Stimulated activated CD8-positive, alpha-beta memory T cell treated with anti-CD3 and anti-CD28 coated beads, Interleukin-15, amount 100 ng/mL, for 48 hours (primary cell): ENCODE measurements around the gene NUP98.
"Not testable (repeated sequence)": the region's sequence is repeated elsewhere in the genome, so short reads cannot be mapped to it uniquely, and the experiment has no call there.

ENCODE experiments used
- DNase-seq, 2 donors: peaks; one replicate each; pipeline ENCODE4 v3.0.0-alpha.2; 2020; ENCODE audit warnings: low read depth in 2 of 2

NUP98 gene

GRCh38 chr11:3799143-3799542 lies 1.8 kb upstream of the NUP98 start:
- DNase-seq = no peak

DNA sequence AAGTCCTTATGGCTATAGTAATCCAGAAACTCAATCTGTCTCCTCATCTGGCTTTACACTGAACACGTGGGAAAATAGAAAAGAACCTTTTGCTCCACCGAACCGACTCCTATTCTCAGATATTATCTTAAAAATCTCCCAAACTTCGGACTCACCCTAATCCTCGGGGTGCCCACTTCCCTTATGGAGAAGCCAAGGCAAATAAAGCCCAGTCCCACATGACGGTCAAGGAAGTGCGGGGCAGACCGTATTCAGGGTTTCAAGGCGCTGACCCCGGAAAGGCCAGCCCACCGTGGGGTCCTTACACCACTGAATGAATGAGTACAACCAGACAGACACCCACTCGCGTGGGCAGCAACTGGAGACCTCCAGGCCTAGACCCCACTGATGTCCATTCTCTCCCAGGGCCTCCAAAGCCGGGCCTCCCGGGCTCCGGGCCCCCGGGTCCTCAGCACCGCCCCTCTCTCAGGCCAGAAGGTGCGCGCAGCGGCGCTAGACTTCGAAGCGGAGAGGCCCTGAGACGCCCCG lies 489 bp downstream of the NUP98 start:
- no peak for DNase-seq

DNA sequence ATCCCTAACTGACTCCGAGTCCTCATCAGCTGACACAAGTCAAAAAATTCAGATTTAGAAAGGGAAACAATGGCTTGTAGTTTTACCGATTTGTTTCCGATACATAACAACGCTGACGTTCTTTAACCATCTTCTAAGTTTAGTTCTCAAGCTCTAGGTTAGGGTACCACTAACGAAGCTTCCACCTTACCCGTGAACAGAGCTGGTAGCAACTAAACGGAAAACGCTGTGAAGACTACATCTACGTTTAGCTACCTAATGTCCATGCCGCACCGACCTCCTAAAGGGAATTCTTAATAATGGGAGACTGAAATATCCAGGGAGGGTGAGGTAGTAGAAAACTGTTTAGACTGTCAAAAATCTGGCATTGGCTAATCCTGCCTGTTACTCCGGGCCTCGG lies 1.0 kb downstream of the NUP98 start:
- DNase-seq = no peak

DNA sequence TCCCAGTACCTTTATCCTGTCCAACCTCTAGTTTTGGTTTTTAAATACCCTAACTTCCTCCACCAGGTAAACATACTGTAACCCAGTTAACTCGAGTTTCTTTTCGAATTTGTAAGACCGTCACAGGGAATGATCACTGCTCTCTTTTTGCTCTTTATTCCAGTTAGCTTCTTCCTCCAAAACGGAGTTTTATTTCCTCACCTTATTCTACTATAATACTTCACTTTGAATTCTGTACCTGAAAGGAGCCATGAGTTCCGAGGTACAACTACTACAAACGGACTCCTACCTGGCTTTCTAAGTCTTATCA lies 1.4 kb downstream of the NUP98 start:
- DNase-seq = no peak

DNA sequence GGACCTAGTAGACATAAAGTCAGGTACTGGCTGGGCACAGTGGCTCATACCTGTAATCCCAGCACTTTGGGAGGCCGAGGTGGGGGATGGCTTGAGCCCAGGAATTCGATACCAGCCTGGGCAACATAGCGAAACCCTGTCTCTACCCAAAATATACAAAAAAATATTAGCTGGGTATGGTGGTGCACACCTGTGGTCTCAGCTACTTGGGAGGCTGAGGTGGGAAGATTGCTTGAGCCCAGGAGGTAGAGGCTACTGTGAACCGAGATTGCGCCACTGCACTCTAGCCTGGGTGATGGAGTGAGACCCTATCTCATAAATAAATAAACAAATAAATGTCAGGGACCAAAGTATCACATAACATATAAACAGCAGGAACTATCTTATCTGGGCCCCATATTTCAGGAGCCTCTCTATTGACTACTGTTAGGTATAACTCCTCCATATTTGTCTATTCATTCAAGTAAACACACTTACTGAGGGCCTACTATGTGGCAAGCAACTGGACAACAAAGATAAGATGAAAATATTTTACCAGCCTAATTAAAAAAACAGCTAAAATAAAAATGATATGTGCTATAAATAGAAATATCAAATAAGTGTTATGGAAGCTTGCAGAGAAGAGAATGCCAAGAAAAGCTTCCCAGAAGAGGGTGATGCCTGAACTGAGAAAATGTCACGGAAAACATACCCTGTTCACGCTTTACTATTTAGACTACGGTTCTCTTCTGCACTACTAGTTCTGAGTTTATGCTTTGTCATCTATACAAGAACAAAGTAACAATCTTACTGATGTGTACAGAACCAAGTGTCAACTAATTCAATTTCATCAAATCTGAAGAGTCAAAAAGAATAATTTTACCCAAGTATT lies 2.0 kb downstream of the NUP98 start:
- no peak for DNase-seq

DNA sequence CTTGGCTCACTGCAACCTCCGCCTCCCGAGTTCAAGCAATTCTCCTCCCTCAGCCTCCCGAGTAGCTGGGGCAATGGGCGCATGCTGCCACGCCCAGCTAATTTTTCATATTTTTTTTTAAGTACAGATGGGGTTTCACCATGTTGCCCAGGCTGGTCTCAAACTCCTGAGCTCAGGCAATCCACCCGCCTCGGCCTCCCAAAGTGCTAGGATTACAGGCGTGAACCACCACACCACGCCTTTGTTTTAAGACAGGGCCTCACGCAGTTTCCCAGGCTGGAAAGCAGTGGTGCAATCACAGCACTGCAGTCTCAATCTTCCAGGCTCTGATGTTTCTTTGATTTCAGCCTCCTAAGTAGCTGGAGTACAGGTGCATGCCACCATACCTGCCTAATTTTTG lies 3.0 kb downstream of the NUP98 start:
- not testable (repeated sequence) for DNase-seq

DNA sequence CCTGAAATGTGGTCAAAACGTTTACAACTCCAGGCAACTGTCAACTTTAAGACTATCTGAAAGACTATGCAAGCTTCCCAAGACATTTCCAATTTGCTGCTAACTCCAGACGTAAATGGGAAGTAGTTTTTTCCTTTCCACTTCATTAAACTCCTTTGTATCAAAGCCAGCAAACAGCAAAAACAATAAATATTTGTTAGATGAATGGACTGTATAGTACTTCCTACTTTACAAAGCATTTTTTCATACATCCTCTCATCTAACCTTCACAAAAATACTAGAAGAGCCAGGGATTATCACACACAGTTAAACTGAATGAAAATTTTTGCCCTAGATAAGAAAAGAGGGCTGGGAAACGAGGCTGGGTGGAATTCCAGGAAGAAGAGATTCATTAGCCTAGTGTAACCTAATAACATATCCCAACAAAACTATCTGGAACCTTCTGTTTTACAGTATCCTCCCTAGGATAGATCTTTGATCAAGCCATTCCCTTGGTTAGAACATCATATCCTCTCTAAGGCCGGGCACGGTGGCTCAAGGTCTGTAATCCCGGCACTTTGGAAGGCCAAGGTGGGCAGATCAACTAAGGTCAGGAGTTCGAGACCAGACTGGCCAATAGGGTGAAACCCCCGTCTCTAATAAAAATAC lies 10.4 kb downstream of the NUP98 start:
- no peak for DNase-seq

GRCh38 chr11:3783611-3784010 lies 13.7 kb downstream of the NUP98 start:
- no peak for DNase-seq

GRCh38 chr11:3782963-3783362 lies 14.4 kb downstream of the NUP98 start:
- DNase-seq = no peak

GRCh38 chr11:3781423-3781822 lies 15.9 kb downstream of the NUP98 start:
- DNase-seq = no peak

DNA sequence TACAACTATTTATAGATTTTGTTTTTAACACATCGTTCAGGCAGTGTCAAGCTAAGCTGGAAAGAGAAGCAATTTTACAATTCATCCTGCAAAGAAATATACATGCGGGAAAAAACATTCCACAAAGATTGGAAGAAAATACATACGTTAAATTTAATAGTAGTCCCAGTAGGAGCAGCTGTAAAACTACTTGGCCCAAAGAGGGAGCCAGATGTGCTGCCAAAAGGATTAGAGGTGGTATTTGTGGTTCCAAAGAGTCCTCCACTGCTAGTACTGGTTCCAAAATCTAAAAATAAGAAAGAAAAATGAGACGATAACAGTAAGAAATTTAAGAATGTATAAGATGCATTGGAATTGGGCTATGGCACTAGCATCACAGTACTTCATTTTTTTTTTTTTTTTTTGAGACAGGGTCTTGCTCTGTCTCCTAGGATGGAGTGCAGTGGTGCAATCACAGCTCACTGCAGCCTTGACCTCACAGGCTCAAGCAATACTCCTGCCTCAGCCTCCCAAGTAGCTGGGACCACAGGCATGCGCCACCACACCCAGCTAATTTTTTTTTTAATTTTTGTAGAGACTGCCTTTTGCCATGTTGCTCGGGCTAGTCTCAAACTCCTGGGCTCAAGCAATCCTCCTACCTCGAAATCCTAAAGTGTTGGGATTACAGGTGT lies 21.5 kb downstream of the NUP98 start:
- no peak for DNase-seq

DNA sequence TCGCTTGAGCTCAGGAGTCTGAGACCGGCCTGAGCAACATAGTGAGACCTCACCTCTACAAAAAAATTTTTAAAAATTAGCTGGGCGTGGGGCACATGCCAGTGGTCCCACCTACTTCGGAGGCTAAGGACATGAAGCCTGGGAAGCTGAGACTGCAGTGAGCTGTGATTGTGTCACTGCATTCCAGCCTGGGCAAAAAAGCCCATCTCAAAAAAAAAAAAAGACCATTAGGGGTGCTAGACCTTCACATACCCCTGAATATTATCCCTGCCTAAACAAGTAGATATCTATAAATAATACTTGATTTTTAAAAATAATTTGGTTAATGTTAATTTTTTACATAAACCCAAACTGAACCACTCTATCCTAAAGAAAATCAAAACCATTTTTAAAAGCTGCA lies 24.2 kb downstream of the NUP98 start:
- DNase-seq = no peak

DNA sequence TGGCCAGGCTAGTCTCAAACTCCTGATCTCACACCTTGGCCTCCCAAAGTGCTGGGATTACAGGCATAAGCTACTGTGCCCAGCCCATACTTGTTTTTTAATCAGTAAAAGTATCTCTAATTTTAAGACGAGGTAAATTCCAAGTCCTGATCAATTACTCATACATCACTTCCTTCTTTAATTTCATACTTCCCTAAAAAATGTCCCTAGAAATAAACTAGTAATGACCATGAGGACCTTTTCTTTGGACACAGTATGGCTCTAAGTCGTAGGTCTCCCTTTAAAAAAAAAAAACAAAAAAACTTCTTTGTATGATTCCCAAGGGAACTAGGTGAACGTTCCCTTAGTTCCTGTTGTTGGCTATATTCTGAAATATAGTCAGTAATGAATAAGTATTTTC lies 29.8 kb downstream of the NUP98 start:
- no peak for DNase-seq

DNA sequence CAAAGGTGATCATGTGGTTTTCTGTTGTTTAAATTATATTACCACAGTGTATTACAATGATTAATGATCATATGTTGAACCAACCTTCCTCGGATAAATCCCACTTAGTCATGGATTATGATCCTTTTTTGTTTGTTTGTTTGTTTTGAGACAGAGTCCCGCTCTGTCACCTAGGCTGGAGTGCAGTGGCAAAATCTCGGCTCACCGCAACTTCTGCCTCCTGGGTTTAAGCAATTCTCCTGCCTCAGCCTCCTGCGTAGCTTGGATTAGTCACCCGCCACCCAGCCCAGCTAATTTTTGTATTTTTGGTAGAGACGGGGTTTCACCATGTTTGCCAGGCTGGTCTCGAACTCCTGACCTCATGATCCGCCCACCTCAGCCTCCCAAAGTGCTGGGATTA lies 30.5 kb downstream of the NUP98 start:
- not testable (repeated sequence) for DNase-seq

DNA sequence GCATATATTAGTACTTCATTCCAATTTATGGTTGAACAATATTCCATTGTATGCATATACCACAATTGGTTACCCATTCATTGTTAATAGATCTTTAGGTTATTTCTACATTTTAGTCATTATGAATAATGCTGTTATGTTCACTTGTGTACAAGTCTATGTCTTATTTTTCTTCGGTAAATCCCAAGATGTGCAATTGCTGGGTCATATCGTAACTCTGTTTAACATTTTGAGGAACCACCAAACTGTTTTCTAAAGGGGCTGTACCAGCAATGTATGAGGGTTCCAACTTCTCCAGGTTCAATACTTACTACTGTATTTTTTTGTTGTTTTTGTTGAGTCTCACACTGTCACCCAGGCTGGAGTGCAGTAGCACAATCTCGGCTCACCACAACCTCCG lies 33.1 kb downstream of the NUP98 start:
- no peak for DNase-seq

- DNase-seq = no peak
These were observed 42.2 kb downstream of the NUP98 start for GRCh38 chr11:3755151-3755550.

GRCh38 chr11:3753110-3753509 lies 44.2 kb downstream of the NUP98 start:
- DNase-seq = no peak

DNA sequence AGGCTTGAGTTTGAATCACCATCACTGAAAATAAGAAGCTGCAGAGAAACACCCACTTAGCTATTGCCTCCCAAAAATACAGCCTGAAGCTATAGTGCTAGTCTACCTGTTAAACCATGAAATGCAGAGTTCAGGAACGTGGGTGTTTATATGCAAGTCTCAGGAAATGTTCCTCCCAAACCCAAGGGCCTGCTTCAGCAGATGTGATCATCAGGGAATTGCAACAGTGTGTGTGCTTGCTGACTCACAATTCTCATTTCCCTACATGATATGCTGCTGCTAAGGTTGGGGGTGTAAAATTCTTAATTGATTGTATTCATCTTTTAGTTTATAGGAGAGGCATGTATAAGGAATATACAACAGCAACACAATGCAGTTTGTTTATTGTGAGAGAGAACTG lies 49.6 kb downstream of the NUP98 start:
- DNase-seq = no peak

- DNase-seq = no peak
These were observed 52.2 kb downstream of the NUP98 start for GRCh38 chr11:3745161-3745560.

GRCh38 chr11:3738723-3739122 lies 58.6 kb downstream of the NUP98 start:
- DNase-seq = no peak

DNA sequence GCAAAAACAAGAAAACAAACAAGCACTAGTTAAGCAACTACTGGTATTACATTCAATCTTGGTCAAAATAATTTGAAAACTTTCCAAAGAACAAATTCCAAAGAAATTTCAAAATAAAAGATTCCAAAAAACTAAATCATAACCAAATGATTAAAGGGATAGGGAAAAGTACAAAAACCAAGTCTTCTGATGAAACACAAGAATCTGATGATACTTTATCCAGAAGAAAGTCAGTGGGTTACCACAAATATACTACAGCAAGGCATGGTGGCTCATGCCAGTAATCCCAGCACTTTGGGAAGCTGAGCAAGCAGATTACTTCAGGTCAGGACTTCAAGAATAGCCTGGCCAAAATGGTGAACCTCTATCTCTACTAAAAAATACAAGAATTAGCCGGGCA lies 59.1 kb downstream of the NUP98 start:
- DNase-seq = no peak

DNA sequence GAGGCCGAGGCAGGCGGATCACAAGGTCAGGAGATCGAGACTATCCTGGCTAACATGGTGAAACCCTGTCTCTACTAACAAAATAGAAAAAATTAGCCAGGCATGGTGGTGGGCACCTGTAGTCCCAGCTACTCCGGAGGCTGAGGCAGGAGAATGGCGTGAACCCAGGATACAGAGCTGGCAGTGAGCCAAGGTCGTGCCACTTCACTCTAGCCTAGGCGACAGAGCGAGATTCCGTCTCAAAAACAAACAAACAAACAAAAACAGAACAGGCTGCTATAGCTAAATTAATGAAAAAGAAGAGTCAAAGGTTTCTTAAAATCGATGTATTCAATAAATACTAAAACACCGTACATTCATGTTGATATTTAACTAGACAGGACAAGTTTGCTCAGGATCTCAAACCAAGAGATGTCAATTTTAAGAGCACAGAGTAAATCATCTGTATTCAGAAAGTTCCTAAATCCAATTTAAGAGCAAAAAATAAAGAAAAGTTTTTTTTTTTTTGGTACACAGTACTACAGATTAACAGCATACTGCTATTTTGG lies 59.9 kb downstream of the NUP98 start:
- DNase-seq = no peak

- no peak for DNase-seq
These were observed 60.5 kb downstream of the NUP98 start for GRCh38 chr11:3736816-3737215.
